HepG2 (cell line): ENCODE data around the gene CYP4F22. TPM values are rescaled to one million over a fixed set of nuclear protein-coding genes. Genes with fewer than 3 reads are reported as not detected.

ENCODE experiments used
- ATAC-seq: fragments of 200-7000 bp; cut with Tn5 transposase; 3 replicates; pipeline ENCODE4 v1.9.1; 2020; ENCODE audit warnings: mild to moderate bottlenecking, moderate library complexity
- BruUV-seq: library from RNA; stranded (reverse); fragments of 400-500 nt; replicated peaks from 2 replicates; lab custom pipeline; 2021; lab: Mats Ljungman, UMichigan
- CTCF ChIA-PET: fragments of 300-600 bp; formaldehyde crosslinking; extraction: SDS; loops from one replicate; lab custom pipeline; 2021; ENCODE audit warnings: low total read pairs, inconsistent platforms, low intra/inter-chr PET ratio; lab: Yijun Ruan, JAX
- POLR2A ChIA-PET: fragments of 350-600 bp; sonication (Branson Sonifier 250); formaldehyde crosslinking; loops from one replicate; lab custom pipeline; 2020; ENCODE audit warnings: antibody characterized with exemption, inconsistent platforms; lab: Yijun Ruan, JAX
- DNase-seq: peaks from one replicate; pipeline ENCODE4 v3.0.0-alpha.2; 2015; ENCODE audit warnings: low spot score
- FAIRE-seq: peaks from 3 replicates; lab custom pipeline; 2011; peaks lifted over from hg19 to GRCh38; lab: Jason Lieb, UNC
- H2AFZ ChIP-seq: one replicate; pipeline ENCODE4 v1.6.1; 2011; ENCODE audit warnings: low read length, inconsistent platforms
- H3K27ac ChIP-seq: fragments of 300-600 bp; 3 replicates; pipeline ENCODE4 v1.8.0; 2011; ENCODE audit warnings: mixed run types, mild to moderate bottlenecking, mixed read lengths, low read length, inconsistent platforms; ENCODE audit not compliant: insufficient read depth; ENCODE audit errors: extremely low read length
- H3K27me3 ChIP-seq, 2 experiments: fragments of 200-600 bp in 1 of 2; 2 replicates in 1 of 2; 3 replicates in 1 of 2; pipeline versions ENCODE4 v1.6.0 to v1.8.0; 2011; ENCODE audit warnings: low read length in 2 of 2, mild to moderate bottlenecking in 2 of 2, moderate library complexity in 2 of 2, inconsistent platforms in 1 of 2; ENCODE audit not compliant: insufficient read depth in 2 of 2, control insufficient read depth in 1 of 2
- H3K36me3 ChIP-seq, 2 experiments: fragments of 200-600 bp in 1 of 2; replicated peaks in 1 of 2; 2 replicates in 1 of 2; 3 replicates in 1 of 2; pipeline versions ENCODE4 v1.5.1 to v1.8.0; 2011; ENCODE audit warnings: low read length in 2 of 2, inconsistent platforms in 1 of 2; ENCODE audit not compliant: insufficient read depth in 2 of 2, control insufficient read depth in 1 of 2
- H3K4me1 ChIP-seq: 2 replicates; pipeline ENCODE4 v1.5.1; 2012; ENCODE audit warnings: low read length, inconsistent platforms; ENCODE audit not compliant: insufficient read depth
- H3K4me2 ChIP-seq: 2 replicates; pipeline ENCODE4 v1.6.0; 2011; ENCODE audit warnings: low read depth, low read length, inconsistent platforms
- H3K4me3 ChIP-seq, 3 experiments: fragments of 200-600 bp in 1 of 3; sonication (generic), shearing (Covaris generic) in 1 of 3; replicated peaks in 1 of 3; 2 replicates each; pipeline ENCODE4 v1.5.1; 2011 to 2016; ENCODE audit warnings: low read length in 3 of 3, inconsistent platforms in 2 of 3, low read depth in 2 of 3, mild to moderate bottlenecking in 2 of 3, control low read depth in 1 of 3, mixed read lengths in 1 of 3; ENCODE audit not compliant: insufficient read depth in 1 of 3
- H3K79me2 ChIP-seq: one replicate; pipeline ENCODE4 v1.6.1; 2011; ENCODE audit warnings: low read length, inconsistent platforms; ENCODE audit not compliant: insufficient read depth
- H3K9ac ChIP-seq: 2 replicates; pipeline ENCODE4 v1.6.0; 2011; ENCODE audit warnings: mild to moderate bottlenecking, low read depth, low read length, inconsistent platforms; ENCODE audit not compliant: insufficient read depth
- H3K9me3 ChIP-seq: 2 replicates; pipeline ENCODE4 v1.5.1; 2012; ENCODE audit warnings: mild to moderate bottlenecking, low read length
- H4K20me1 ChIP-seq: 2 replicates; pipeline ENCODE4 v1.6.0; 2011; ENCODE audit warnings: inconsistent platforms, mild to moderate bottlenecking, low read length, moderate library complexity; ENCODE audit not compliant: insufficient read depth
- FOSL2 ChIP-seq: sonication (generic); formaldehyde crosslinking; IDR thresholded peaks from 2 replicates; pipeline ENCODE4 v1.4.0; 2020; ENCODE audit warnings: missing genetic modification reagents
- GFI1 ChIP-seq: sonication (generic); formaldehyde crosslinking; IDR thresholded peaks from 2 replicates; pipeline ENCODE4 v1.5.0; 2020; ENCODE audit warnings: missing genetic modification reagents, mild to moderate bottlenecking, borderline replicate concordance
- GTF3A ChIP-seq: sonication (generic); formaldehyde crosslinking; conservative IDR thresholded peaks from 2 replicates; pipeline ENCODE4 v1.4.0; 2020; ENCODE audit warnings: mild to moderate bottlenecking, missing genetic modification reagents
- PRMT3 ChIP-seq: sonication (generic); formaldehyde crosslinking; IDR thresholded peaks from 2 replicates; pipeline ENCODE4 v1.8.1; 2022; ENCODE audit warnings: low read depth, mild to moderate bottlenecking, moderate library complexity, missing genetic modification reagents, borderline replicate concordance
- SOX13 ChIP-seq, 3 experiments: fragments of 450-650 bp in 1 of 3; sonication (generic) in 1 of 3; formaldehyde crosslinking in 1 of 3; IDR thresholded peaks in 2 of 3; conservative IDR thresholded peaks in 1 of 3; 2 replicates each; pipeline versions ENCODE4 v1.5.0 to v1.6.1; 2016 to 2020; ENCODE audit warnings: antibody characterized with exemption in 1 of 3, mild to moderate bottlenecking in 1 of 3, missing compliant biosample characterization in 1 of 3, missing genetic modification reagents in 1 of 3, moderate library complexity in 1 of 3
- SOX5 ChIP-seq: IDR thresholded peaks from 2 replicates; pipeline ENCODE4 v1.6.1; 2016; ENCODE audit warnings: borderline replicate concordance
- SOX6 ChIP-seq, 2 experiments: fragments of 450-650 bp in 1 of 2; sonication (generic) in 1 of 2; formaldehyde crosslinking in 1 of 2; IDR thresholded peaks; 2 replicates each; pipeline versions ENCODE4 v1.4.0 to v1.6.1; 2017 to 2020; ENCODE audit warnings: antibody characterized with exemption in 1 of 2, mild to moderate bottlenecking in 1 of 2, missing genetic modification reagents in 1 of 2
- ZNF460 ChIP-seq: sonication (generic); formaldehyde crosslinking; IDR thresholded peaks from 2 replicates; pipeline ENCODE4 v1.5.1; 2020; ENCODE audit warnings: missing genetic modification reagents, mild to moderate bottlenecking, borderline replicate concordance
- WGBS: methylation state at CpG from one replicate; pipeline ENCODE4 v1.1.6; 2017; ENCODE audit warnings: low lambda C conversion rate; 5-methylcytosine and 5-hydroxymethylcytosine counted together
- in situ Hi-C: cut with HindIII; loops from 2 replicates; pipeline ENCODE4 v1.10.0; 2017; ENCODE audit warnings: low pct_unique_long_range_greater_than_20kb; ENCODE audit not compliant: extremely low pct_ligation_motif_present
- intact Hi-C: fragments of 100-400 bp; cut with micrococcal nuclease; formaldehyde crosslinking; loops from one replicate; pipeline ENCODE4 v1.10.0; 2022; ENCODE audit not compliant: unreplicated experiment
- polyA plus RNA-seq, 8 experiments: library from polyadenylated mRNA; depleted of rRNA in 3 of 8; stranded (reverse) in 7 of 8; unstranded in 1 of 8; fragments of >200 nt; fragmentation: Illumina TruSeq in 4 of 8; extraction: Trizol in 4 of 8; gene quantifications; 2 replicates each; pipeline versions ENCODE4 v1.2.1 to v1.2.3, GENCODE V29; 2011 to 2016; ENCODE audit warnings: low read depth in 4 of 8, missing spikeins in 1 of 8, mixed read lengths in 1 of 8; ENCODE audit not compliant: insufficient read depth in 1 of 8
- total RNA-seq, 5 experiments: library from RNA; depleted of rRNA; stranded (reverse); fragments of >200 nt; fragmentation: Illumina TruSeq; extraction: Trizol; gene quantifications; 2 replicates each; pipeline ENCODE4 v1.2.3, GENCODE V29; 2016; ENCODE audit warnings: low read depth in 1 of 5

Gene CYP4F22
- total and polyA plus RNA-seq, 2 of the 13 experiments (the other 11 are each of a cell fraction or from before 2014, with no cell fraction given), result 0.05 TPM; not detected in 1

DNA sequence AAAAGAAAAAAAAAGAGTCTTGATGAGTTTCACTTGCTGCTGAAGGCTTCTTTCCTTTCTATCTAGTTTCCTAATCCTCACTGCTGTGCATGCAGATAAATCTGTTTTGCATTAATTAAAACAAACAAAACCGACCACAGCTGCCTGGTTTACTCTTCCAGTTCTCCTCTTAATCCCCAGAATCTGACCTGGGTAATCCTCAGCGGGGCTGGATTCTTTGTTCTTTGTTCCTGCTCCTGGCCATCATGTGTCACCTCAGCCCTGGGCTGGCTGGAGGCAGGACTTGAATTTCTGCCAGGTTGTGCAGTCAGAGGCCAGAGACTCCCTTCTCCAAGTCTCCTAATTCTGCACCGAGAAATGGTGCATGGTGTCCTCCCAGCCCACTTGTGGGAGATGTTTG is 54.5 kb downstream of the CYP4F22 start:
- Histone ChIP-seq H3K27me3 (no peaks in the 10 kb centered on the region), H3K9me3 (no peaks in the 10 kb centered on the region), H3K4me1 (peaks cover 35% of the 10 kb centered on the region), H3K36me3 (no peaks in the 10 kb centered on the region), H3K4me2 (peak overlapping the region; percentile 67), H4K20me1 (no peaks in the 10 kb centered on the region), H3K27ac (peak overlapping the region; percentile 49), H3K9ac (no peak overlapping the region), H2AFZ (no peak overlapping the region), H3K79me2 (no peaks in the 10 kb centered on the region), H3K4me3 (peak overlapping the region in 1 of 3 experiments; percentile 53; a peak in 1 of 6 replicates)
- CTCF ChIA-PET, result no interaction called here
- TF ChIP-seq GTF3A (CRISPR knock-in tag), result no peak
- 0 out of 2 replicates have a peak, but pooled peaks have one; percentile 1 for TF ChIP-seq ZNF460 (CRISPR knock-in tag)
- 0 out of 2 replicates have a peak, but pooled peaks have one; percentile 3 for TF ChIP-seq GFI1
- no peak for TF ChIP-seq SOX13 (IDR thresholded peaks at IDR 0.05)
- TF ChIP-seq SOX13 (CRISPR knock-in tag; conservative IDR thresholded peaks at IDR 0.05 in 1 of 2, IDR thresholded peaks at IDR 0.05 in 1 of 2), result peak in 1 of 2 experiments; percentile 47; a peak in 1 of 4 replicates
- TF ChIP-seq PRMT3, result no peak
- 0 out of 2 replicates have a peak, but pooled peaks have one; percentile 10 for TF ChIP-seq SOX5 (CRISPR knock-in tag)
- TF ChIP-seq SOX6 (IDR thresholded peaks at IDR 0.05), result no peak
- peak; percentile 19 for TF ChIP-seq SOX6 (CRISPR knock-in tag; IDR thresholded peaks at IDR 0.05)
- 0 out of 2 replicates have a peak, but pooled peaks have one; percentile 1 for TF ChIP-seq FOSL2 (CRISPR knock-in tag)
- ATAC-seq (peak; percentile 57), FAIRE-seq (no peak), DNase-seq (peak; percentile 68)
- POLR2A ChIA-PET, result interaction anchor here (1.4 kb wide), 1 partner anchor 144 kb away, joined by 3 read pairs; the partner anchor contains the start of gene AKAP8L
- in situ Hi-C loops (loop anchor here (25.0 kb wide), 1 partner anchor 476 kb away; the partner anchor contains the start of gene OR1I1), intact Hi-C loops (no loop called here)
- no TSS peak for BruUV-seq
- 2% methylated on average over 3 of the region's 3 CpGs for WGBS
